ENCODE data around the gene POPDC2. TPM values are rescaled to one million over a fixed set of nuclear protein-coding genes. Genes with fewer than 3 reads are reported as not detected.

POPDC2 gene
- total and polyA plus RNA-seq, 2 donors (not counting 1 experiment from before 2014, with no cell fraction given), result 8.0 to 9.5 TPM

DNA sequence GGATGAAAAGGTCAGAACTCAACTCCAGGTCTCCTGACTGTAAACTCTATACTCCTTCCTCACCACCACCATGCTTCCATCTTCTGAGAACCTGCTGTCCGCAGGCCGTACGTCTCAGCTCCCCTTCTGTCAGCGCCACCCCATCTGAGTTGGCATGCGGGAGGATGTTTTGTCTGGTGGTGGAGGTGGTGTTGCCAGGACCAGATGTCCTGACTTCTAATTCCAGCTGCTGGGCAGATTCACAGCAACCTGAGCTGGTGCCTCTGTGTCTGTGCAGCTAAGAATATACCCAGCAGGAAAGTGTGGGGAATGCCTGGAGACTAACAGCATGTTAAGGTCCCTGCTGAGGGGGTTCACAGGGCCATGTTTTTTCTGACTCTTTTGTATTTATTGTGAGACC lies 39.5 kb downstream of the POPDC2 start:
- DNase-seq, result no peak
- Histone ChIP-seq H3K27me3 (replicated peaks in 1 of 4; ENCODE audit: control extremely low read depth in 1 of 4, control insufficient read depth in 3 of 4, insufficient read depth in 4 of 4, low read length in 3 of 4) (no peaks in the 10 kb centered on the region), H3K27ac (ENCODE audit: low read length in 2 of 2) (no peak overlapping the region), H3K4me1 (ENCODE audit: control insufficient read depth in 2 of 2, insufficient read depth in 2 of 2, low read length in 2 of 2) (no peaks in the 10 kb centered on the region), H3K79me2 (ENCODE audit: control insufficient read depth, insufficient read depth, low read length) (no peaks in the 10 kb centered on the region), H3K4me3 (ENCODE audit: control extremely low read depth in 1 of 5, extremely low read depth in 1 of 5, insufficient read depth in 1 of 5, low read depth in 2 of 5, low read length in 4 of 5) (no peak overlapping the region), H4K20me1 (ENCODE audit: control insufficient read depth, insufficient read depth, low read length, poor library complexity, severe bottlenecking) (no peaks in the 10 kb centered on the region), H3K36me3 (replicated peaks in 1 of 2; ENCODE audit: control extremely low read depth in 1 of 2, control insufficient read depth in 1 of 2, extremely low read depth in 1 of 2, insufficient read depth in 2 of 2, low read length in 1 of 2) (no peaks in the 10 kb centered on the region), H3K9me3 (ENCODE audit: control extremely low read depth in 1 of 3, control insufficient read depth in 2 of 3, insufficient read depth in 1 of 3, low read length in 2 of 3) (no peaks in the 10 kb centered on the region), H3K9ac (ENCODE audit: low read length) (no peak overlapping the region), H2AFZ (ENCODE audit: insufficient read depth, low read depth, low read length, poor library complexity, severe bottlenecking) (no peak overlapping the region), H3K4me2 (replicated peaks; ENCODE audit: low read depth, low read length, poor library complexity, severe bottlenecking) (no peak overlapping the region)
- TF ChIP-seq, protein P1, sequence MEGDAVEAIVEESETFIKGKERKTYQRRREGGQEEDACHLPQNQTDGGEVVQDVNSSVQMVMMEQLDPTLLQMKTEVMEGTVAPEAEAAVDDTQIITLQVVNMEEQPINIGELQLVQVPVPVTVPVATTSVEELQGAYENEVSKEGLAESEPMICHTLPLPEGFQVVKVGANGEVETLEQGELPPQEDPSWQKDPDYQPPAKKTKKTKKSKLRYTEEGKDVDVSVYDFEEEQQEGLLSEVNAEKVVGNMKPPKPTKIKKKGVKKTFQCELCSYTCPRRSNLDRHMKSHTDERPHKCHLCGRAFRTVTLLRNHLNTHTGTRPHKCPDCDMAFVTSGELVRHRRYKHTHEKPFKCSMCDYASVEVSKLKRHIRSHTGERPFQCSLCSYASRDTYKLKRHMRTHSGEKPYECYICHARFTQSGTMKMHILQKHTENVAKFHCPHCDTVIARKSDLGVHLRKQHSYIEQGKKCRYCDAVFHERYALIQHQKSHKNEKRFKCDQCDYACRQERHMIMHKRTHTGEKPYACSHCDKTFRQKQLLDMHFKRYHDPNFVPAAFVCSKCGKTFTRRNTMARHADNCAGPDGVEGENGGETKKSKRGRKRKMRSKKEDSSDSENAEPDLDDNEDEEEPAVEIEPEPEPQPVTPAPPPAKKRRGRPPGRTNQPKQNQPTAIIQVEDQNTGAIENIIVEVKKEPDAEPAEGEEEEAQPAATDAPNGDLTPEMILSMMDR (IDR thresholded peaks at IDR 0.05), result no peak
- intact Hi-C loops (cut with micrococcal nuclease), result no loop called here
- Mint-ChIP-seq H3K9me3 (ENCODE audit: insufficient read depth) (no peaks in the 10 kb centered on the region), H3K27me3 (no peaks in the 10 kb centered on the region), H3K4me1 (peaks cover 10% of the 10 kb centered on the region), H3K4me3 (no peak overlapping the region), H3K27ac (no peak overlapping the region)
- ChIA-PET POLR2A (interaction anchor here (0.9 kb wide), 1 partner anchor 18 kb away, joined by 16 read pairs; no protein-coding TSS in a partner anchor), CTCF (no interaction called here)
- 100% methylated on average over 5 of the region's 5 CpGs for WGBS (ENCODE audit: insufficient coverage)
- ATAC-seq (ENCODE audit: low read depth), result no peak

DNA sequence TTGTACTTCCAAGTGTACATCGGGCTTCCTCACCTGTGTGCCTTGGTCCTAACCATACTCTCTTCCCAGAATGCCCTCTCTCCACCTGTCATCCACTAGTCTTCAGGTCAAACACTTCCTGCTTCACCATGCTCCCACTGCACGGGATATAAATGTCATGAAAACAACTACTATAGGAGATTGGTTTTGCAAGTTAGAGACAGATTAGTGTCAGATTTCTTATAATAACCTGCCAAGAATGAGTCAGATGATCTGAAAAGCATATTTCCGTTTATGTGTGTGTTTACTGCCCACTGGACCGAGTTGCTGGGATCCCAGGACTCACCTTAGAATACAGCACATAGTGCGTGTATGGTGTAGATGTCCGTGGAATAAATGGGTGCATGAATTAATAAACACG lies 41.3 kb downstream of the POPDC2 start:
- H3K4me1 ChIP-seq (ENCODE audit: control insufficient read depth in 2 of 2, insufficient read depth in 2 of 2, low read length in 2 of 2), result no peaks in the 10 kb centered on the region
- Mint-ChIP-seq H3K4me1 (peaks cover 6% of the 10 kb centered on the region), H3K27ac (no peak overlapping the region), H3K9me3 (ENCODE audit: insufficient read depth) (no peaks in the 10 kb centered on the region), H3K4me3 (no peak overlapping the region), H3K27me3 (no peaks in the 10 kb centered on the region)
- H3K27me3 ChIP-seq (replicated peaks in 1 of 4; ENCODE audit: control extremely low read depth in 1 of 4, control insufficient read depth in 3 of 4, insufficient read depth in 4 of 4, low read length in 3 of 4), result no peaks in the 10 kb centered on the region
- POLR2A ChIA-PET, result no interaction called here
- 88% methylated on average over 6 of the region's 7 CpGs for WGBS (ENCODE audit: insufficient coverage)
- H3K4me3 ChIP-seq (ENCODE audit: control extremely low read depth in 1 of 5, extremely low read depth in 1 of 5, insufficient read depth in 1 of 5, low read depth in 2 of 5, low read length in 4 of 5), result no peak overlapping the region
- H3K9me3 ChIP-seq (ENCODE audit: control extremely low read depth in 1 of 3, control insufficient read depth in 2 of 3, insufficient read depth in 1 of 3, low read length in 2 of 3), result no peaks in the 10 kb centered on the region
- intact Hi-C loops (cut with micrococcal nuclease), result no loop called here
- no peaks in the 10 kb centered on the region for H3K79me2 ChIP-seq (ENCODE audit: control insufficient read depth, insufficient read depth, low read length)
- DNase-seq (no peak), ATAC-seq (ENCODE audit: low read depth) (no peak)
- no peak overlapping the region for H3K9ac ChIP-seq (ENCODE audit: low read length)
- H2AFZ ChIP-seq (ENCODE audit: insufficient read depth, low read depth, low read length, poor library complexity, severe bottlenecking), result no peak overlapping the region
- CTCF ChIA-PET, result no interaction called here
- no peak overlapping the region for H3K4me2 ChIP-seq (replicated peaks; ENCODE audit: low read depth, low read length, poor library complexity, severe bottlenecking)
- H4K20me1 ChIP-seq (ENCODE audit: control insufficient read depth, insufficient read depth, low read length, poor library complexity, severe bottlenecking), result no peaks in the 10 kb centered on the region
- no peak overlapping the region for H3K27ac ChIP-seq (ENCODE audit: low read length in 2 of 2)
- H3K36me3 ChIP-seq (replicated peaks in 1 of 2; ENCODE audit: control extremely low read depth in 1 of 2, control insufficient read depth in 1 of 2, extremely low read depth in 1 of 2, insufficient read depth in 2 of 2, low read length in 1 of 2), result no peaks in the 10 kb centered on the region
- TF ChIP-seq EZH2 (IDR thresholded peaks at IDR 0.05; ENCODE audit: borderline replicate concordance, insufficient read depth, low read depth, low read length, poor library complexity, severe bottlenecking), result no peak
- TF ChIP-seq, protein P1 (IDR thresholded peaks at IDR 0.05), result no peak
